T-helper 1 cell treated with Interleukin-12 subunit alpha and Interleukin-12 subunit beta and Interleukin-4 antibody, amounts not matched to agents 30 μg/mL and 1 μg/mL, for 36 hours (primary cell): ENCODE measurements around the gene ACOX1.

Experiments used
- H3K27ac Mint-ChIP-seq: one replicate; pipeline ENCODE4 v1.8.0; 2021; ENCODE audit warnings: mild to moderate bottlenecking, mixed read lengths
- H3K27me3 Mint-ChIP-seq: one replicate; pipeline ENCODE4 v1.8.0; 2021; ENCODE audit warnings: low read depth, mixed read lengths
- H3K36me3 Mint-ChIP-seq: one replicate; pipeline ENCODE4 v1.8.0; 2021; ENCODE audit warnings: low read depth, mixed read lengths
- H3K4me1 Mint-ChIP-seq: one replicate; pipeline ENCODE4 v1.8.0; 2021; ENCODE audit warnings: low read depth, mixed read lengths
- H3K4me3 Mint-ChIP-seq: one replicate; pipeline ENCODE4 v1.8.0; 2021; ENCODE audit warnings: mild to moderate bottlenecking, moderate library complexity, mixed read lengths
- H3K9me3 Mint-ChIP-seq: one replicate; pipeline ENCODE4 v1.8.0; 2021; ENCODE audit warnings: mixed read lengths

The ACOX1 gene

GRCh38 chr17:75978938-75979704 is at the start of gene ACOX1, which contains the start of gene TEN1:
Gene ACOX1 (minus strand): TSS chr17:75979166. CDS start chr17:75979073, 93 bp downstream.
Gene TEN1 (plus strand): TSS chr17:75979240. CDS start chr17:75986193, 6,953 bp downstream.
- Mint-ChIP-seq H3K4me3 (peak within 1 kb of the TSS; percentile 95), H3K4me1 (peaks cover 19% of the 10 kb centered on the region), H3K27ac (peak within 1 kb of the TSS; percentile 97), H3K27me3 (no peaks in the 10 kb centered on the region), H3K9me3 (no peaks in the 10 kb centered on the region), H3K36me3 (peaks cover 12% of the 10 kb centered on the region)

GRCh38 chr17:76027159-76027839 is 48.3 kb upstream of the ACOX1 start, which contains the start of gene EVPL:
Gene EVPL (minus strand): TSS chr17:76027306. CDS start chr17:76027198, 108 bp downstream.
- H3K27ac Mint-ChIP-seq = no peak within 1 kb of the TSS
- no peak within 1 kb of the TSS for H3K4me3 Mint-ChIP-seq
- no peaks in the 10 kb centered on the region for H3K9me3 Mint-ChIP-seq

GRCh38 chr17:76026714-76027158 is 47.8 kb upstream of the ACOX1 start:
- Mint-ChIP-seq H3K4me1 (peaks cover 7% of the 10 kb centered on the region), H3K9me3 (no peaks in the 10 kb centered on the region), H3K4me3 (no peak overlapping the region), H3K36me3 (no peaks in the 10 kb centered on the region), H3K27me3 (no peaks in the 10 kb centered on the region), H3K27ac (no peak overlapping the region)

More at GRCh38 chr17:76027159-76027839, 48.3 kb upstream of the ACOX1 start, which contains the start of gene EVPL:
- H3K27me3 Mint-ChIP-seq = no peaks in the 10 kb centered on the region
- H3K4me1 Mint-ChIP-seq = peaks cover 7% of the 10 kb centered on the region
- H3K36me3 Mint-ChIP-seq = no peaks in the 10 kb centered on the region

GRCh38 chr17:76025294-76025693 is 46.3 kb upstream of the ACOX1 start:
- no peak overlapping the region for H3K27ac Mint-ChIP-seq
- H3K4me3 Mint-ChIP-seq = no peak overlapping the region
- H3K4me1 Mint-ChIP-seq = peaks cover 7% of the 10 kb centered on the region
- H3K36me3 Mint-ChIP-seq = no peaks in the 10 kb centered on the region
- H3K27me3 Mint-ChIP-seq = peaks cover under 1% of the 10 kb centered on the region
- H3K9me3 Mint-ChIP-seq = no peaks in the 10 kb centered on the region

GRCh38 chr17:76024353-76024752 is 45.4 kb upstream of the ACOX1 start:
- no peak overlapping the region for H3K4me3 Mint-ChIP-seq
- H3K9me3 Mint-ChIP-seq = no peaks in the 10 kb centered on the region
- H3K27me3 Mint-ChIP-seq = peaks cover 8% of the 10 kb centered on the region
- no peaks in the 10 kb centered on the region for H3K36me3 Mint-ChIP-seq
- H3K27ac Mint-ChIP-seq = no peak overlapping the region
- H3K4me1 Mint-ChIP-seq = peaks cover 2% of the 10 kb centered on the region

- no peak overlapping the region for H3K4me3 Mint-ChIP-seq
- H3K27ac Mint-ChIP-seq = no peak overlapping the region
- H3K27me3 Mint-ChIP-seq = peaks cover 8% of the 10 kb centered on the region
- H3K36me3 Mint-ChIP-seq = no peaks in the 10 kb centered on the region
- no peaks in the 10 kb centered on the region for H3K4me1 Mint-ChIP-seq
- no peaks in the 10 kb centered on the region for H3K9me3 Mint-ChIP-seq
These were observed 44.9 kb upstream of the ACOX1 start for GRCh38 chr17:76023900-76024237.

- H3K9me3 Mint-ChIP-seq = no peaks in the 10 kb centered on the region
- no peaks in the 10 kb centered on the region for H3K36me3 Mint-ChIP-seq
- H3K27ac Mint-ChIP-seq = no peak overlapping the region
- H3K4me3 Mint-ChIP-seq = no peak overlapping the region
- peaks cover 8% of the 10 kb centered on the region for H3K27me3 Mint-ChIP-seq
- H3K4me1 Mint-ChIP-seq = no peaks in the 10 kb centered on the region
These were observed 44.3 kb upstream of the ACOX1 start for GRCh38 chr17:76022973-76023899.

GRCh38 chr17:76022285-76022684 is 43.3 kb upstream of the ACOX1 start:
- no peaks in the 10 kb centered on the region for H3K36me3 Mint-ChIP-seq

GRCh38 chr17:76019833-76020467 is 41.0 kb upstream of the ACOX1 start:
- H3K4me3 Mint-ChIP-seq = no peak overlapping the region
- no peaks in the 10 kb centered on the region for H3K4me1 Mint-ChIP-seq
- no peaks in the 10 kb centered on the region for H3K9me3 Mint-ChIP-seq
- no peak overlapping the region for H3K27ac Mint-ChIP-seq
- H3K27me3 Mint-ChIP-seq = peaks cover 8% of the 10 kb centered on the region
- H3K36me3 Mint-ChIP-seq = no peaks in the 10 kb centered on the region

More at GRCh38 chr17:76022285-76022684, 43.3 kb upstream of the ACOX1 start:
- Mint-ChIP-seq H3K9me3 (no peaks in the 10 kb centered on the region), H3K27me3 (peaks cover 8% of the 10 kb centered on the region), H3K4me1 (no peaks in the 10 kb centered on the region), H3K27ac (no peak overlapping the region), H3K4me3 (no peak overlapping the region)

GRCh38 chr17:76018801-76019200 is 39.8 kb upstream of the ACOX1 start:
- H3K9me3 Mint-ChIP-seq = no peaks in the 10 kb centered on the region
- H3K4me3 Mint-ChIP-seq = no peak overlapping the region
- no peaks in the 10 kb centered on the region for H3K36me3 Mint-ChIP-seq
- H3K27ac Mint-ChIP-seq = no peak overlapping the region
- H3K4me1 Mint-ChIP-seq = peaks cover 2% of the 10 kb centered on the region
- H3K27me3 Mint-ChIP-seq = peaks cover 8% of the 10 kb centered on the region

- Mint-ChIP-seq H3K27ac (no peak overlapping the region), H3K9me3 (no peaks in the 10 kb centered on the region), H3K4me1 (peaks cover 2% of the 10 kb centered on the region), H3K4me3 (no peak overlapping the region), H3K36me3 (no peaks in the 10 kb centered on the region), H3K27me3 (peaks cover 8% of the 10 kb centered on the region)
These were observed 39.3 kb upstream of the ACOX1 start for GRCh38 chr17:76018340-76018680.

GRCh38 chr17:76017481-76018339 is 38.7 kb upstream of the ACOX1 start:
- Mint-ChIP-seq H3K27me3 (peaks cover 8% of the 10 kb centered on the region), H3K4me1 (peaks cover 2% of the 10 kb centered on the region), H3K36me3 (no peaks in the 10 kb centered on the region), H3K9me3 (no peaks in the 10 kb centered on the region), H3K4me3 (no peak overlapping the region), H3K27ac (no peak overlapping the region)

GRCh38 chr17:76014925-76015261 is 35.9 kb upstream of the ACOX1 start:
- Mint-ChIP-seq H3K9me3 (no peaks in the 10 kb centered on the region), H3K27ac (no peak overlapping the region), H3K4me3 (no peak overlapping the region), H3K4me1 (peaks cover 2% of the 10 kb centered on the region), H3K27me3 (peaks cover 3% of the 10 kb centered on the region), H3K36me3 (no peaks in the 10 kb centered on the region)
